OCI-LY7 (cell line): ENCODE results near the gene ZNF729. TPM values are rescaled to one million over a fixed set of nuclear protein-coding genes. Genes with fewer than 3 reads are reported as not detected.

Source experiments
- BruUV-seq: library from RNA; stranded (reverse); fragments of 400-500 nt; replicated peaks from 2 replicates; lab custom pipeline; 2021; lab: Mats Ljungman, UMichigan
- CTCF ChIA-PET: fragments of 300-600 bp; sonication (Branson Sonifier 250); formaldehyde crosslinking; loops from one replicate; lab custom pipeline; 2022; ENCODE audit warnings: antibody characterized with exemption; ENCODE audit not compliant: unreplicated experiment; lab: Charles Lee
- POLR2A ChIA-PET: fragments of 300-600 bp; sonication (Branson Sonifier 250); formaldehyde crosslinking; loops from one replicate; lab custom pipeline; 2022; ENCODE audit warnings: antibody characterized with exemption; lab: Charles Lee
- DNase-seq: peaks from one replicate; pipeline ENCODE4 v3.0.0-alpha.2; 2015; ENCODE audit warnings: low spot score
- H2AFZ ChIP-seq: fragments of 200-600 bp; sonication (generic), shearing (Covaris generic); 2 replicates; pipeline ENCODE4 v1.6.1; 2014; ENCODE audit warnings: mild to moderate bottlenecking, antibody characterized with exemption, low read length, moderate library complexity
- H3K27ac ChIP-seq: fragments of 200-600 bp; sonication (generic); 2 replicates; pipeline ENCODE4 v1.5.1; 2014; ENCODE audit warnings: mixed run types, low read depth, mild to moderate bottlenecking, moderate library complexity, low read length, inconsistent platforms; ENCODE audit not compliant: poor library complexity, severe bottlenecking
- H3K36me3 ChIP-seq: fragments of 200-600 bp; sonication (generic); 2 replicates; pipeline ENCODE4 v1.6.1; 2014; ENCODE audit warnings: mild to moderate bottlenecking, antibody characterized with exemption, low read length, moderate library complexity, mixed read lengths; ENCODE audit not compliant: insufficient read depth
- H3K4me1 ChIP-seq: fragments of 200-600 bp; sonication (generic); 2 replicates; pipeline ENCODE4 v1.5.1; 2014; ENCODE audit warnings: mild to moderate bottlenecking, low read length; ENCODE audit not compliant: insufficient read depth, poor library complexity, severe bottlenecking
- H3K4me2 ChIP-seq: fragments of 200-600 bp; sonication (generic); 2 replicates; pipeline ENCODE4 v1.6.1; 2014; ENCODE audit warnings: mild to moderate bottlenecking, low read length
- H3K4me3 ChIP-seq: fragments of 200-600 bp; sonication (generic); 2 replicates; pipeline ENCODE4 v1.5.1; 2014; ENCODE audit warnings: mild to moderate bottlenecking, low read depth, low read length; ENCODE audit not compliant: poor library complexity, severe bottlenecking
- H3K79me2 ChIP-seq: fragments of 200-600 bp; sonication (generic); 2 replicates; pipeline ENCODE4 v1.6.1; 2016; ENCODE audit warnings: low read depth, mild to moderate bottlenecking, low read length, moderate library complexity, mixed read lengths; ENCODE audit not compliant: insufficient read depth
- H3K9me2 ChIP-seq: fragments of 200-600 bp; sonication (generic); 2 replicates; pipeline ENCODE4 v1.6.1; 2016; ENCODE audit warnings: mild to moderate bottlenecking, low read length, mixed read lengths; ENCODE audit not compliant: insufficient read depth
- H3K9me3 ChIP-seq: fragments of 200-600 bp; sonication (generic); 2 replicates; pipeline ENCODE4 v1.6.1; 2014; ENCODE audit warnings: mild to moderate bottlenecking, mixed run types, low read length, mixed read lengths
- H4K20me1 ChIP-seq: fragments of 200-600 bp; sonication (generic); 2 replicates; pipeline ENCODE4 v1.6.1; 2014; ENCODE audit warnings: mild to moderate bottlenecking, antibody characterized with exemption, low read length, moderate library complexity, mixed read lengths; ENCODE audit not compliant: insufficient read depth
- CTCF ChIP-seq: fragments of 200-600 bp; sonication (generic); conservative IDR thresholded peaks from 2 replicates; pipeline ENCODE4 v1.5.1; 2014; ENCODE audit warnings: mild to moderate bottlenecking, antibody characterized with exemption, low read length, moderate library complexity, mixed read lengths
- EZH2phosphoT487 ChIP-seq: fragments of 200-600 bp; sonication (generic); IDR thresholded peaks from 2 replicates; pipeline ENCODE4 v1.6.1; 2018; ENCODE audit warnings: low read depth, borderline replicate concordance, mild to moderate bottlenecking, mixed run types, antibody characterized with exemption, low read length, moderate library complexity, mixed read lengths
- intact Hi-C: fragments of 100-400 bp; cut with micrococcal nuclease; formaldehyde crosslinking; loops from one replicate; pipeline ENCODE4 v1.10.0; 2022; ENCODE audit not compliant: unreplicated experiment
- total RNA-seq, 2 experiments: library from RNA; depleted of rRNA in 1 of 2; stranded (reverse); fragments of >200 nt in 1 of 2; shearing (Covaris generic) in 1 of 2; gene quantifications; 2 replicates each; pipeline ENCODE4 v1.2.3, GENCODE V29; 2014 to 2022

The ZNF729 gene
- total RNA-seq, 2 experiments from 2014 or later: not detected

DNA sequence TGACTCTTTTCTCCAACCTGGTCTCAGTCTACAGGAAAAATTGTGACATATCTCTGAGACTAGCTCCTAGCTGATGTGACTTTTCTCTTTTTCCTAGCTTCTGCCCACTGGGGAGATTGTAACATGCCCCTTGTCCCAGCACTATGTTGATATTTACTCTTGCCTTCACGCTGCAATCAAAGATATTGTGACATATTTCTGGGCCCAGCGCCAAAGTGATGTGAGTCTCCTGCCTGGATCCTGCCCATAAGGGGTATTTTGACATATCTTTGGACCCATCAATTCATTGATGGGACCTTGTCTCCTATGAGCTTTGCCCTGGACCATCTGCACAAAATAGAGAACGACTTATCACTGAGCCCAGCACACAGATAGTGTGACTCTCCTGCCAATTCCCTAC, 41.1 kb downstream of the ZNF729 start:
- Histone ChIP-seq H3K27ac (no peak overlapping the region), H3K9me3 (peaks cover 9% of the 10 kb centered on the region; the same call in 1 of the 2 replicates), H3K36me3 (no peaks in the 10 kb centered on the region), H2AFZ (no peak overlapping the region), H3K4me2 (no peak overlapping the region), H3K9me2 (no peaks in the 10 kb centered on the region), H3K4me3 (no peak overlapping the region), H4K20me1 (no peaks in the 10 kb centered on the region), H3K4me1 (no peaks in the 10 kb centered on the region), H3K79me2 (no peaks in the 10 kb centered on the region)
- no peak for TF ChIP-seq CTCF
- TF ChIP-seq EZH2phosphoT487: no peak
- no TSS peak for BruUV-seq
- DNase-seq: no peak
- intact Hi-C loops: no loop called here
- CTCF ChIA-PET: no interaction called here
- POLR2A ChIA-PET: no interaction called here

DNA sequence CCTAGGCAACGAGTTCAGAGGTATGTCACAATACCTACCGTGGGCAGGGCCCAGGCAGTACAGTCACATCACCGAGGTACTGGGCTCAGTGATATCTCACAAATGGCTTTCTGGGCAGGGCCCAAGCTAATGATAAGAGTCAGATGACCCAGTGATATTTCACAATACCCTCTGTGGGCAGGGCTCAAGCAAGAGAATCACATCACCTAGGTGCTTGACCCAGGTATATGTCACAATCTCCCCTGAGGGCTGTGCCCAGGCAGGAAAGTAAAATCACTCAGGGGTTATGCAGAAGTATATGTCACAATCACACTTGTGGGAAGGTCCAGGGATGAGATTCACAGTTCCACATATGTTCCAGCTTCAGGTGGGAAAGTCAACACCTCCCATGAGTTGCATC, 45.3 kb downstream of the ZNF729 start:
- no peak overlapping the region for H3K27ac ChIP-seq
- intact Hi-C loops: no loop called here
- no peak for TF ChIP-seq CTCF
- no peak for TF ChIP-seq EZH2phosphoT487
- CTCF ChIA-PET: no interaction called here
- no peak overlapping the region for H3K4me2 ChIP-seq
- H4K20me1 ChIP-seq: no peaks in the 10 kb centered on the region
- 0 out of 2 replicates have a peak, but pooled peaks cover 4% of the 10 kb centered on the region for H3K9me3 ChIP-seq
- no peak overlapping the region for H2AFZ ChIP-seq
- no peaks in the 10 kb centered on the region for H3K4me1 ChIP-seq
- H3K4me3 ChIP-seq: no peak overlapping the region
- POLR2A ChIA-PET: no interaction called here
- H3K9me2 ChIP-seq: no peaks in the 10 kb centered on the region
- no TSS peak for BruUV-seq
- no peaks in the 10 kb centered on the region for H3K79me2 ChIP-seq
- no peak for DNase-seq
- H3K36me3 ChIP-seq: no peaks in the 10 kb centered on the region

DNA sequence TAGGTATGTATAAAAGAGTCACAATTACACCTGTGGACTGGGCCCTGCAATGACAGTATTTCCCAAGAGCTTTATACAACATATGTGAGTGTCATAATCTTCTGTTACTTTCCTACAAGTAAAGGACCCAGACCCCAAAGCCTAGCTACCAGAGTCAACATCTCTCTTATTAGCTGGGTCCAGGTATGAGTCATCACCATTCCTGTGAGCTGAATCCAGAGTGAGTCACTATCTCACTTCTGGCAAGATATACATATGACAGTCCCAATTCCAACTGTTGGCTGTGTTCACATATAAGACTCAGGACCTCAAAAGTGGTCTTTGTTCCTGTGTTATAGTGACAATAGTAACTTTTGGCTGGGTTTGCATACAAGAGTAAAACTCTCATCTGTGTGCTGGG, 46.7 kb downstream of the ZNF729 start:
- no peak overlapping the region for H3K4me3 ChIP-seq
- no peak for DNase-seq
- POLR2A ChIA-PET: no interaction called here
- 0 out of 2 replicates have a peak, but pooled peaks cover 4% of the 10 kb centered on the region for H3K9me3 ChIP-seq
- BruUV-seq: no TSS peak
- no peaks in the 10 kb centered on the region for H3K36me3 ChIP-seq
- CTCF ChIA-PET: no interaction called here
- H3K4me1 ChIP-seq: no peaks in the 10 kb centered on the region
- H3K27ac ChIP-seq: no peak overlapping the region
- H3K4me2 ChIP-seq: no peak overlapping the region
- TF ChIP-seq EZH2phosphoT487 (no peak), CTCF (no peak)
- no peaks in the 10 kb centered on the region for H4K20me1 ChIP-seq
- no peaks in the 10 kb centered on the region for H3K9me2 ChIP-seq
- H3K79me2 ChIP-seq: no peaks in the 10 kb centered on the region
- intact Hi-C loops: no loop called here
- no peak overlapping the region for H2AFZ ChIP-seq
